B cell (primary cell): Measurements from ENCODE around the gene PDS5A. TPM values are rescaled to one million over a fixed set of nuclear protein-coding genes. Genes with fewer than 3 reads are reported as not detected.
"Not testable (repeated sequence)": the region's sequence is repeated elsewhere in the genome, so short reads cannot be mapped to it uniquely, and the experiment has no call there.

ENCODE experiments used
- ATAC-seq: fragments of 200-7000 bp; cut with Tn5 transposase; one replicate; pipeline ENCODE4 v1.10.0; 2021; ENCODE audit warnings: low read depth, mild to moderate bottlenecking, moderate number of reproducible peaks, moderate library complexity
- CTCF ChIA-PET: fragments of 350-600 bp; sonication (Branson Sonifier 250); formaldehyde crosslinking; loops from one replicate; lab custom pipeline; 2021; ENCODE audit warnings: antibody characterized with exemption, inconsistent platforms; lab: Charles Lee
- POLR2A ChIA-PET: fragments of 350-600 bp; sonication (Branson Sonifier 250); formaldehyde crosslinking; loops from one replicate; lab custom pipeline; 2021; ENCODE audit warnings: antibody characterized with exemption; lab: Charles Lee
- DNase-seq: peaks from one replicate; pipeline ENCODE4 v3.0.0; 2013
- H2AFZ ChIP-seq: 2 replicates; pipeline ENCODE4 v1.6.1; 2012; ENCODE audit warnings: mild to moderate bottlenecking, low read depth, low read length; ENCODE audit not compliant: insufficient read depth, poor library complexity, severe bottlenecking
- H3K27ac ChIP-seq, 2 donors: 1 replicate in 1 of 2; 2 replicates in 1 of 2; pipeline ENCODE4 v1.5.1; 2012 to 2013; ENCODE audit warnings: low read length in 2 of 2, mild to moderate bottlenecking in 2 of 2, moderate library complexity in 1 of 2
- H3K27me3 ChIP-seq, 4 experiments: fragments of 200-600 bp in 1 of 4; sonication (generic) in 1 of 4; replicated peaks in 1 of 4; 1 replicate in 2 of 4; 2 replicates in 2 of 4; pipeline versions ENCODE4 v1.6.1 to v1.7.0; 2013 to 2016; ENCODE audit warnings: low read length in 3 of 4, mild to moderate bottlenecking in 2 of 4, mixed read lengths in 1 of 4, moderate library complexity in 1 of 4; ENCODE audit not compliant: insufficient read depth in 4 of 4, control insufficient read depth in 3 of 4; ENCODE audit errors: control extremely low read depth in 1 of 4
- H3K36me3 ChIP-seq, 2 experiments: replicated peaks in 1 of 2; 1 replicate in 1 of 2; 2 replicates in 1 of 2; pipeline versions ENCODE4 v1.6.1 to v1.7.1; 2013; ENCODE audit warnings: low read length in 1 of 2; ENCODE audit not compliant: insufficient read depth in 2 of 2, control insufficient read depth in 1 of 2; ENCODE audit errors: control extremely low read depth in 1 of 2, extremely low read depth in 1 of 2
- H3K4me1 ChIP-seq, 2 donors: fragments of 200-600 bp in 1 of 2; sonication (generic) in 1 of 2; 1 replicate in 1 of 2; 2 replicates in 1 of 2; pipeline versions ENCODE4 v1.5.1 to v1.6.1; 2013 to 2017; ENCODE audit warnings: low read length in 2 of 2; ENCODE audit not compliant: control insufficient read depth in 2 of 2, insufficient read depth in 2 of 2
- H3K4me2 ChIP-seq: replicated peaks from 2 replicates; pipeline ENCODE3; 2012; ENCODE audit warnings: mild to moderate bottlenecking, low read depth, low read length; ENCODE audit not compliant: poor library complexity, severe bottlenecking
- H3K4me3 ChIP-seq, 5 experiments: fragments of 200-600 bp in 1 of 5; sonication (generic) in 1 of 5; 1 replicate in 3 of 5; 2 replicates in 2 of 5; pipeline versions ENCODE4 v1.5.1 to v1.7.0; 2011 to 2016; ENCODE audit warnings: low read length in 4 of 5, mild to moderate bottlenecking in 4 of 5, low read depth in 2 of 5, control low read depth in 1 of 5, moderate library complexity in 1 of 5; ENCODE audit not compliant: insufficient read depth in 1 of 5; ENCODE audit errors: control extremely low read depth in 1 of 5, extremely low read depth in 1 of 5
- H3K79me2 ChIP-seq: fragments of 200-600 bp; sonication (generic); one replicate; pipeline ENCODE4 v1.6.0; 2016; ENCODE audit warnings: low read length; ENCODE audit not compliant: control insufficient read depth, insufficient read depth
- H3K9ac ChIP-seq: fragments of 200-600 bp; sonication (generic); 2 replicates; pipeline ENCODE4 v1.6.1; 2017; ENCODE audit warnings: mild to moderate bottlenecking, low read length, moderate library complexity
- H3K9me3 ChIP-seq, 3 donors: one replicate each; pipeline versions ENCODE4 v1.6.1 to v1.7.1; 2013; ENCODE audit warnings: low read length in 2 of 3; ENCODE audit not compliant: control insufficient read depth in 2 of 3, insufficient read depth in 1 of 3; ENCODE audit errors: control extremely low read depth in 1 of 3
- H4K20me1 ChIP-seq: 2 replicates; pipeline ENCODE4 v1.6.0; 2012; ENCODE audit warnings: mild to moderate bottlenecking, low read length; ENCODE audit not compliant: insufficient read depth, control insufficient read depth, poor library complexity, severe bottlenecking
- H3K27ac Mint-ChIP-seq: one replicate; pipeline ENCODE4 v1.8.0; 2021; ENCODE audit warnings: mixed read lengths
- H3K27me3 Mint-ChIP-seq: one replicate; pipeline ENCODE4 v1.8.0; 2021; ENCODE audit warnings: mixed read lengths
- H3K4me1 Mint-ChIP-seq: one replicate; pipeline ENCODE4 v1.8.0; 2021; ENCODE audit warnings: mixed read lengths
- H3K4me3 Mint-ChIP-seq: one replicate; pipeline ENCODE4 v1.8.0; 2021; ENCODE audit warnings: mixed read lengths
- H3K9me3 Mint-ChIP-seq: one replicate; pipeline ENCODE4 v1.8.0; 2022; ENCODE audit warnings: mixed read lengths; ENCODE audit not compliant: insufficient read depth
- EZH2 ChIP-seq: IDR thresholded peaks from 2 replicates; pipeline ENCODE4 v1.6.1; 2012; ENCODE audit warnings: borderline replicate concordance, low read depth, mild to moderate bottlenecking, moderate library complexity, low read length; ENCODE audit not compliant: insufficient read depth, poor library complexity, severe bottlenecking
- WGBS: methylation state at CpG from one replicate; pipeline ENCODE4 v1.1.5; 2013; ENCODE audit warnings: missing lambda C conversion rate; ENCODE audit not compliant: insufficient coverage; 5-methylcytosine and 5-hydroxymethylcytosine counted together
- intact Hi-C: fragments of 100-400 bp; cut with micrococcal nuclease; formaldehyde crosslinking; loops from one replicate; pipeline ENCODE4 v1.10.0; 2022
- polyA plus RNA-seq: library from polyadenylated mRNA; depleted of rRNA; stranded (reverse); fragments of >200 nt; gene quantifications from 2 replicates; pipeline ENCODE4 v1.2.3, GENCODE V29; 2012
- total RNA-seq, 2 donors: library from RNA; stranded (reverse); fragments of 120-200 nt in 1 of 2; gene quantifications; 1 replicate in 1 of 2; 2 replicates in 1 of 2; pipeline versions ENCODE4 v1.2.3 to v1.2.4, GENCODE V29; 2013 to 2022

Gene PDS5A
- total and polyA plus RNA-seq, 2 donors (not counting 1 experiment from before 2014, with no cell fraction given), result 19.4 to 111 TPM

DNA sequence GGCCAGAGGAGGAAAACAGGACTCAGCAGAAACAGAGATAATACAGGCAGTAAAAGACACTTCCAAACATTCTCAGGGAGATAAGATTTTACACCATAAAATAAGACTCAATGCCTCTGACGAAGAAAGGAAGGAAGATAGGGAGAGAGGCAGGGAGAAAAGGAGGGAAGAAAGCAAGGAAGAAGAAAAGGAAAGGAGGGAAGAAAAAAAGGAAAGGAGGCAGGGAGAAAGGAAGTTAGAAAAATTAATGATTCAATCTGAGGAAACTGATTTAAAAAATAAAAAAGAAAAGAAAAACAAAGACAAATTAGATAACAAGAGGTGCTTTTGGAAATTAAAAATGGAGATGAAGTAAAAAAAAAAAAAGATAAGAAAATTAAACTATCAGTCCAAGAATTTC is 72.1 kb downstream of the PDS5A start:
- H3K27ac Mint-ChIP-seq, result peak overlapping the region; percentile 12
- intact Hi-C loops, result loop anchor here (5.0 kb wide), 1 partner anchor 57 kb away; no protein-coding TSS in a partner anchor
- CTCF ChIA-PET, result no interaction called here
- Histone ChIP-seq H3K36me3 (peaks cover 3 to 54% of the 10 kb centered on the region in 2 experiments), H3K4me3 (no peak overlapping the region), H3K4me1 (no peaks in the 10 kb centered on the region), H3K27ac (no peak overlapping the region), H3K79me2 (peaks cover 13% of the 10 kb centered on the region), H2AFZ (no peak overlapping the region), H3K4me2 (no peak overlapping the region), H3K9me3 (no peaks in the 10 kb centered on the region), H4K20me1 (no peaks in the 10 kb centered on the region), H3K9ac (no peak overlapping the region), H3K27me3 (no peaks in the 10 kb centered on the region)
- no peak overlapping the region for H3K4me3 Mint-ChIP-seq
- POLR2A ChIA-PET, result no interaction called here
- H3K27me3 Mint-ChIP-seq, result no peaks in the 10 kb centered on the region
- no peaks in the 10 kb centered on the region for H3K9me3 Mint-ChIP-seq
- no peaks in the 10 kb centered on the region for H3K4me1 Mint-ChIP-seq
- DNase-seq, result no peak
- no CpG with 5 or more reads among the region's 1 CpG for WGBS
- TF ChIP-seq EZH2, result no peak
- no peak for ATAC-seq

GRCh38 chr4:39905019-39905418 is 72.7 kb downstream of the PDS5A start:
- H2AFZ ChIP-seq, H3K27me3 Mint-ChIP-seq, ATAC-seq, H3K9me3 Mint-ChIP-seq, H4K20me1 ChIP-seq, H3K4me3 ChIP-seq, H3K9me3 ChIP-seq, H3K4me3 Mint-ChIP-seq, H3K27ac Mint-ChIP-seq, DNase-seq, H3K9ac ChIP-seq, H3K4me1 ChIP-seq, POLR2A ChIA-PET, H3K4me2 ChIP-seq, H3K27ac ChIP-seq, CTCF ChIA-PET, H3K27me3 ChIP-seq, H3K4me1 Mint-ChIP-seq: not testable (repeated sequence)
- intact Hi-C loops, result loop anchor here (5.0 kb wide), 1 partner anchor 57 kb away; no protein-coding TSS in a partner anchor
- WGBS, result 78% methylated on average over 4 of the region's 6 CpGs
- peaks cover under 1 to 52% of the 10 kb centered on the region in 2 experiments for H3K36me3 ChIP-seq
- peaks cover 13% of the 10 kb centered on the region for H3K79me2 ChIP-seq
